ENCODE data around the gene FGGY.
"Not testable (repeated sequence)": the region's sequence is repeated elsewhere in the genome, so short reads cannot be mapped to it uniquely, and the experiment has no call there.

The FGGY gene

DNA sequence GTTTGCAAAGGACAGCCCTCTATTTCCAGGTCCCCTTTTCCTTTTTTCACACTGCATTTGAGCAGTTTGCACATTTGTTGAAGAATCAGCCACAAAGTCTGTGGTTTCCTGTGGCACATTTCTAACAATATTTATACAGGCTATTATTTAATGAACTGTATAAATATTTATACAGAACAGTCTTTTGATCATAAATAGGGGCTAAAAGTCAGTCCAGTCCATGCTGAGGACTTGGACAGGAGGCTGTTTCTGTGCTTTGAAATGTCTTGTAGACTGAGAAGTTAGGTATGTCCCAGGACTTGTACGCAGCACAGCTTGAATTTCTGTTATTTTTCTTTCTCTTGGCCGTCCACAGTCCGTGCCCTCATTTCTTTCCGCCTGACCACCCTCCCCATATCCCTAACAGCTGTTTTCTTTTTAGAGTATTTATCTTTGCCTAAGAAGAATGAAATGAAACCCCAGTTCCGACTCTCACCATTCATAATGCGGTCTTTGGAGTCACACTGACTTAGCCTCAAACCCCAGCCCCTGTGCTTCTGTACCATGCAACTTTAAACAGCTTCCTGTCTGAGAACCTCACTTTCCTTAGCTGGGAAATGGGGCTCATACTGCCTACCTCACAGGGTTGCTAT is 19.7 kb downstream of the FGGY start:
- DNase-seq, result no peak

DNA sequence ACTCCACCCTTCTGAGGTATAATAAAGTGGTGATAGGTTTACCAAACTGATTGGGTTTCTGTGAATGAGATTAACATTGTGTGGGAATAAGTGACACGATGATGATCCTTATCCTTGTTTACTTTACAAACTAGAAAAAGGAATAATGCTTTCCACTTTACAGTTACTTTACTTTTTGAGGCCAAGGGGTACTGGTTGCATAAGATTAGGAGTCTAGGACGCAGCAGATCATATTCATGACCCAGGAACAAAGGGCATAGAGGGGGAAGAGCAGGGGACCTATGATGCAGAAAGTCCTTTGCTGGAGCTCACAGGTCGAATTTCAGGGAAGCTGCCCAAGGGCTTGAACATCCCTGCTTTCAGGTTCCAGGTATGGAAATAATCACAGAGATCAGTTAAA is 20.4 kb downstream of the FGGY start:
- DNase-seq, result no peak

DNA sequence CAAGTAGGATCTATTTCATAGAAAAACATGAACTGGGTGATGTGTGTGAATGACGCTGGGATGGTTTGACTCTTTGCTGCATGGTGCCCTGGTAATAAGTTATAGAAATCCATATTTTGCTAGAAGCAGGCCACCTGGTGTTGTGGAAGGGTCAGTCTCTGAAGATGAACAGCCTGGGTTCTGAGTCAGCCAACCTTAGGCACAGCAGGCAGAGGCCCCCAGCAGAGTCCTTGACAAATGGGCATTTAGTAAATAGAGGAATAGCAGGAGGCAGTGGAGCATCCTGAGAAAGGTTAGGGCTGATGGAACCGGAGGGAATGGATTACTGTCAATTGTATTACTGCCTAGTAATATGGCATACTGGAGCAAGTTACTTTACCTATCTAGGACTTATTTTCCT is 20.9 kb downstream of the FGGY start:
- no peak for DNase-seq

DNA sequence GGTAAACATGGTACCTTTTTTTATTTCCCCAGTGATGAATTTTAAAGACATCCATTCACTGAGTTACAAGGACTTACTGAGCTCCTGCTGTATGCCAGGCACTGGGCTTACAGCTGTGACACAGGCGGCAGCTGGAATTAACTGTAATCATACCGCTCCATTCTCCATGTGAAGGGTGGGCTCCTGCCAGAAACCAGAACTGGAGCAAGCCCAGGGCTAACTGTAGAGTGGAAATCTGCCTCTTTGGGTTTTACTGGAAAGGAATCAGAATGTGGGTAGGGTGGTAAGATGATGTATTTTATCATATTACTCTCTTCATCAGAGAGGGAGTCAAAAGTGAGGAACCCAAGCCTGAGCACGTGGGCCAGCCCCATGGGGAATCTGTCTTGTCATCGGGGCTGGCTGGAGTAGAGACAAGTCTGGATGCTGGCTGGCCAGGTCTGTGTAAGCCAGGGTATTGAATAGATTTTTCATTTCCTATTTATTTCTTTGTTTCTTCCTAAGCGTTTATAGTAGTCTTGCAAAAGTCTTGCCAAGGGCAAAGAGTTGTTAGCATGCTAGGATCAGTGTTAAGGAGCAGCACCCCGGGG is 21.5 kb downstream of the FGGY start:
- no peak for DNase-seq

DNA sequence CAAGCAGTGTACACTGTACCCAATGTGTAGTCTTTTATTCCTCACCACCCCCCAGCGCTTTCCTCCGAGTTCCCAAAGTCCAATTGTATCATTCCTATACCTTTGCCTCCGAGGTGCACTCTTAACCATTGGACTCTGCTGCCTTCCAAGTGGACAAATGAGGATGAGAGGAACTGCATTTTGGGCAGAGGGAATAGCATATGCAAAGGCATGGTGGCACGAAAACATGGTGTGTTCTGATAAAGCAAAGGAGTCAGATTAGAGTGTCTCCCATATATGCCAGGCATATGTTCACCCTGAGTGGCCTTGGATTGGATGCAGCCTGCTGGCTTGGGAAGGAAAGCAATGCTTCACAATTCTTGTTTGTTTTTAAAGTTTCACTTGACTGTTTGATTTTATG is 25.5 kb downstream of the FGGY start:
- DNase-seq, result no peak

DNA sequence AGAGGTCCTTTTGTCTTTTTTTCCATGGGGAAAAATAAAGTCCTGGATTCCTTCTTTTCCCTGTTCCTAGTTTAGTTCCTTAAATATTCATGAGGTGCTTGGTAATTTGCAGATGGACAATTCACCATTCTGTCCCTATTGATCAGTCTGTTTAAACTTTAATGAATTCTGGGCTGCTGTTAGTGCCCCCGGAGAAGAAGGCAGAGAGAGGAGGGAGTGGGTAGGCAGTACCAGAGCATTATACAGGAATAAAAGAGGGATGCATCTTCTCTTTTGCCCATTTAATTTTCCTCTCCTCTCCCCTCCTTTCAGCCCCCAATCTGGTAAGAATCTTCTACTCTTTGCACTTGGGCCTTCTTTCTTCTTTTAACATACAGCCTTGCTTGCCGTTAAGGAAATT is 25.9 kb downstream of the FGGY start:
- DNase-seq, result no peak

DNA sequence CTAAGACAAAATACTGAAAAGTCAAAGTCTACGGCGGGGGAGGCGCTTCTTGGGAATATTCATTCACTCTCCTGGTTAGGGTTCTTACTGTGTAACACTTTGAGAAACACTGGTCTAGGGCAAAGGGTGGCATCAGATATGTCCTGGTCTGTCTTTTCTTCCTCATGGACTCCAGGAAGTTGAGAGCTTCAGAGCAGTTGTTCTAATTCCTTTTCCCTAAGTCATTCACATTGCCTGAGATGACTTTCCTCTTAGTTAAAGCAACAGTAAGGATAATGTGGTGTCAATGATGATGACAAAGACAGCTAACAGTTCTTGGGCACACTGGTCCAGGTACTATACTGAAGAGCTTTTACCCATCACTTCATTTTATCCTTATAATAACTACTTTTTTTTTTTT is 27.0 kb downstream of the FGGY start:
- DNase-seq, result no peak

DNA sequence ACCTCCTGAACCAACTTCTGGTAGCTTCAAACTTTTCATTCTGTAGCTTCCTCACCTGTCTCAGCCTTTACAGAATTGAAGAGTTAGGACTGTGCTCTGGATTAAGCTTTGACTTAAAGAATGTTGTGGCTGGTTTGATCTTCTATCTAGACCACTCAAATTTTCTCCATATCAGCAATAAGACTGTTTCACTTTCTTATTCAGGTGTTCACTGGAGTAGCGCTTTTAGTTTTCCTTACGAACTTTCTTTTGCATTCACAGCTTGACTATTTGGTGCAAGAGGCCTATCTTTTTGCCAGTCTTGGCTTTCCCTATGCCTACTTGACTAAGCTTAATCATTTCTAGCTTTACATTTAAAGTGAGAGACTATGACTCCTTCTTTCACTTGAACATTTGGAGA is 31.5 kb downstream of the FGGY start:
- no peak for DNase-seq

DNA sequence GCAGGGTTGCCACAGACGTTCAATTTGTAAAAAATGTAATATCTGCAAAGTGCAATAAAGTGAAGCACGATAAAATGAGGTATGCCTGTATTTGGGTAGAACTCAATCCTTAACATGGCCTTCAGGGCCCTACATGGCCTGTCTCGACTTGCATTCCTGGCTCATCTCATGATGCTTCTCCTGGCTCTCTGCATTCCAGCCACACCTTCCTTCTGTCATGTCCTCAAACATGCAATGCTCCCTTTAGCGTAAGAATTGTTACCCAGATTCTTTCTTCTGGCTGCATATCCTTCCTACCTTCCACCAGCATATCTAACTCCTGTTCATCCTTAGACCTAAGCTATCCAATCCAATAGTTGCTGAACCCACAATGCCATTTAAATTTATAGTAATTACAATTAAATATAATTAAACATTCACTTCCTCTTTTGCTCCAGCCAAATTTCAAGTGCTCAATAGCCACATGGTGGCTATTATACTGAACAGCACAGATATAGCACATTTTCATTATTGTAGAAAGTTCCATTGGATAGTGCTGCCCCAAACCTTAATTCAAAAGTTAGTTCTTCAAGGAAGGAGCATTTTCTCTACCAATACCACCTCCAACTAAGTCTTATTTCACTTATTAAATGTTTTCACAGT is 32.6 kb downstream of the FGGY start:
- no peak for DNase-seq

DNA sequence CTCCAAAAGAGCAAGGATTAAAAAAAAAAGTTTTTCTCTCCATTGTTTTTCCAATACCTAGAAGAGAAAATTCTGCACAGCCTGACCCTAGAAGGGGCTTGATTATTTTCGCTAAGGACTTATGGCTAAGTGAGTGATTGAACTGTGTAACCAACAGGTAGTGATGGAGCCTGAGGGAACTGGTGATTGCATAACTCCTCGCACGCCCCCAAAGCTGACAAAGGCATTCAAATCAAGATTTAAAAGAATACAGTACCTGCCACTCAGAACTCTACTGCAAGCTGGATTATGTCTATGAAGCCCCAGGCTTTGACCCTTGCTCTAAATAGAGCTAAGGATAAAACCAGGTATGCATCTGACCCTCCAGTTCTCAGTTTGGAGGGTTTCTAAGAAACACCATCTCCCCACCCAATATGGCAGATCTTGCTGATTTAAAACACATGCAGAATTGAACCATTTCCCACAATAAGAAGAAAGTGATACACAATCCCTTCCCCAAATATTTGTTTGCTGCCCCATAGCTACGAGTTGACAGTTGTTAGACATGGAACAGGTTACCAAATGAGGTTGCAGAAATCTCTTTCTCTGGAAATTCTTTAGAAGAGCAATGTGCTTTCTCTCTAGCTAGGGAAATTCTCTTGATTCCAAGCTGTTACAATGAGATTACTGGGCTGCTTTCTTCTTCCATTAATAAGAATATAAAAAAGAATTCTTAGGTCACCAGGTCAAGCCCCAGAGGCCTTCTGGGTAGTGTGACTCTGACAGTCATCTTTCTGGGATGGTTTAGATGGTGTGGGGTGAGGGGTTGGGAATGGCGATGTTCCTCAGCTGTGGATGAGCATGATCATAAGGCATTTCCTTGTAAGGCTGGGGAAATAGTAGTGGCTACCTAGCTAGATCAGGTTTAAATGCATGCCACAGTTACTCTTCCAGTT is 35.1 kb downstream of the FGGY start:
- DNase-seq, result no peak

DNA sequence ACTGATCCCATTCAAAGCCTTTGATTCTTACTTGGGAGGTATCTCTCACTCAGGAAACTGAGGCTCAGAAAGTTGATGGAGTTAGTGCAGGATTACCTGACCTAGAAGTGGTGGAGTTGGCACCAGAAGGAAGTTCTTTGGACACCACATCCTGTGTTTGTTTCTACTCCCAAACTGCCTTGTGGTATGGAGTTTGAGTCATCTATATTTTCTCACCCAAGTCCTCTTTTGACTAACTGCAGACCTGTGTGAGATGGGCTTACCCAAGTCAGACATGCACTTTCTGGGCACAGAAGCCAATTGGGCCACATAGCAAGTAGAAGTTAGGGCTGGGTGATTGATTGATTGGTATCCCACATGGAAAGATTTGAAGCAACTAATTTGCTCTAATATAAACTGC is 36.1 kb downstream of the FGGY start:
- no peak for DNase-seq

DNA sequence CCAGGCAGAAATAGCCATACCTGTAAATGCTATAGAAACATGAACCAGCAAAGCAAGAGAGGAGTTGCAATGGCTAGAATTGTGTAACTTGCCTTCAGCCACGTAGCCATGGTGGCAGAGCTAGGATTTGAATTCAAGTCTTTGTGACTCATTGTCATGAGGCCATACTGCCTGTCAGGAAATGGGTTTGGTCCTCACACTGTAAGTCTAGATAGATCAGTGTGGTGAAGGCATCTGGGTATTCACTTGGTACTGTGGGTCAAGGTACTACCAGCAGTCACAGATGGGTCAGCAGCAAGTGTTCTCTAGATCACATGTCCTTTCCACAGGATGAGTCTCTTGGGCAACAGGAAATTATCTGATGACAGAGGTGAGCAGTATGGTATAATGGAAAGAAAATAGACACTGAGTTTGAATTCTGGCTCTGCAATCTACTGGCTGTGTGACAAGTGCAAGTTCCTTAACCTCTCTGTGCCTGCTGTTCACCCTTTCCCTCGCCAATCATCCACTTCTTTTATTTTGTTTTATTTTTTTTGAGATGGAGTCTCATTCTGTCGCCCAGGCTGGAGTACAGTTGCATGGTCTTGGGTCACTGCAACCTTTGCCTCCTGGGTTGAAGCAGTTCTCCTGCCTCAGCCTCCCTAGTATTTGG is 36.9 kb downstream of the FGGY start:
- no peak for DNase-seq

DNA sequence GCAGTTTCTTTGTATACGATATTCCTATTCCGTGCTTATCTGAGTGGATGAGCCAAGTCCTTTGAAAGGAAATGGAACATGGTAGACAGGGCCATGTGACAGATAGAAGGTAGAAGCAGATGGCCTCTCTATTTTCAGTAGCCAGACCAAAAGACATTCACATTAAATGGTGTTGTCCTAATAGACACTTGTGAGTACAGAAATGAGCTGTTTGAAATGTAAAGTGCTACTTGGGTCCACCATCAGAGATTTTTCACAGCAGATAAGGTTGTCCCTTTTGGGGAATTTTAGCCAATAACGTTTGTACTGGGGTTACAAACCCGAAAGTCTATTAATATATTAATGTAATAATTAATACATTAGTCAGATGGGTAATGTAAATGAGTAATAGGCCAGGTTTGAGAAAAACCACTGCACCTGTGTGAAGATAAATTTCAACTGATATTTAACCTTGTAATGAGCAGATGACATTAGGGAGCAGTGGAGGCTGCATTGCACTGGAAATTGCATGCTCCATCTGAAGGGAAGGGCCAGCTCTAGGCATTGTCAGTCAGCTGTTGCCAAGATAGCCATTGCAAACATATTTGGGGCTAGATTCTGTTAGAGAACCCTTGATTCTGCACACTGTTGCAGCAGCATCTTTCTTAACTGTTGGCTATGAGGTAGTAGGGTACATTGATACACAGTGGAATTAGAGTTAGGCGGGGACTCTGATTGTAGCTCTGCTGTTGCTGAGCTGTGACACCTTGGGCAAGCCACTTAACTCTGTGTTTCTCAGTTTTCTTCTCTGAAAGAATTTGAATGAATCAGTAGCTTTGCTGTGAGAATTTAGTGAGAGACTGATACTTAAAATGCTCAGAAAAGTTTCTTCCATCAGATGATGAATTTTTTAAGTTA is 43.8 kb downstream of the FGGY start:
- DNase-seq, result no peak

DNA sequence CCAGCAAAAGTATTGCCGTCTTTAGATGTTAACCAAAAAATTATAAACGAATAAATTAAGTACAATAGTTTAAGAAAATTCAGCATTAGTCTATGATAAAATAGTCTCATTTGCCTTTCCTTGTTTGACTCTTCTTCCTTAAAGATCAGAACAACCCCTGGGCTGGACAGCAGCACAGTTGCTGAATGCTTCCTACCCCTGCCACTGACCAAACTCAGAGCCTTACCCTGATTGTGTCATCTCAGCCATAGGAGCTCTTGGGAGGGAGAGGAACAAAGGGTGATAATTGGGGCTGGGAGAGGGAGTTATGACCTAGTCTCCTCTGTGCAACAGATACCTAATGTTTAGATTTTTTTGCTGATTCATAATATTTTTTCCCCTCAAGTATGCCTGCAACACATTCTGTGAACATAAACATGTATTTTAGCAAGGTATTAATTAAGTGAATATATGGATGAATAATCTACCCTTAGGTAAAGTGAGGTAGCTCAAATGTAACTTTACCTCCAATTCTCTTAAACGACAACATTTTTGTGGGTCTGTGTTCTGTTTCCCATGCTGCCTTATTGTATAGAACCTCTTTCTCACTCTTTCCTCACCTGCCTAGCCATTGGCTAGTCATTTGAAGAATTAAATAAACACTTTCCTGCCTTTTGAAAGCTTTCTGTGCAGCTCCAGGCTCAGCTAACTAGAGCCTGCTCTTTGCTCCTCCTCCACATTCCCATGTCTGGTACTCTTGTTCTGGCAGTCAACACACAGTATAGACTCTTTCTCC is 46.1 kb downstream of the FGGY start:
- no peak for DNase-seq

DNA sequence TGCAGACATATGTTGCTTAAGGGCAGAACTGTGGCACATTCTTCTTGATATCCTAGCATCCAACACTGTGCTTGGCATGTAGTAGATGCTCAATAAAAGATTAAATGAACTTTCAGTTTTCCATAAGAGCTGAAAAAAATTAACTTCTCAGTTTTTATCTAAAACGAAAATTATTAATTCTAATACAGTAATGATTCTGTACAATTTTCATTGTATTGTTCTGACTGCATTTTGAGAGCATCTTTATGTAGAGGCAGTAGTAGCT is 46.6 kb downstream of the FGGY start:
- DNase-seq, result no peak

DNA sequence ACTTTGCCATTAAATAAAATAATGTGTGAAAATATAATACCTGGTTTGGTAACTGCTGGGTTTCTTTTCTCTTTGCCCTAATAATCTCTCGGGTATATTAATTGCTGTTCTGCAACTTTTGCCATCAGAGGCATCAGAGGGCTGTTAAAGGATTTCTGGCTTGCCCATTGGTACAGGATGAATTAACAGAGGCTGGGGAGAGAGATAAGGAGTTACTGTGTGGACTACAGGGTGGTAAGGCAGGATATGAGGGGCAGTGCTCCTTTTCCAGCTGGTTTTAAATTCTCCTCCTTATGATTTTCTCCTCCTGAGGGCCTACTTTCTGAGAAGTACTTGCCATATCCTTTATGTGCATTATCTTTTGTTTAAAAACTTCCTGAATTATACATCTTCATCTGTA is 48.3 kb downstream of the FGGY start:
- no peak for DNase-seq

DNA sequence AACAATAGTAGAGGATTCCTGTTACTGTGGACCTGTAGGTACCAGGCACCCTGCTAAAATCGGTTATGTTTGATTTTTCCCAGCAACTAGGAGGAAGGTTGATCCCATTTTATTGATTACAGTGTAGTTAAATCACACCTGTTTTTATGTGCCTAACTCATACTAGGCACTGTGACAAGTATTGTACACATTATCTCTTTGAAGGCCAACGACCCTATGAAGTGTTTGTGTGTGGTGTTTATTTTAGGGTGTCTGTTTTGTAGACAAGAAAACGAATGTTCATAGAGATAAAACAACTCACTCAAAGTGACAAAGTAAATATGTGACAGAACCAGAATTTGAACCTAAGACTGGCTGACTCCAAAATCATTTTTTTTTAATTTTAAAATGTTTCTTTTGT is 49.5 kb downstream of the FGGY start:
- no peak for DNase-seq

DNA sequence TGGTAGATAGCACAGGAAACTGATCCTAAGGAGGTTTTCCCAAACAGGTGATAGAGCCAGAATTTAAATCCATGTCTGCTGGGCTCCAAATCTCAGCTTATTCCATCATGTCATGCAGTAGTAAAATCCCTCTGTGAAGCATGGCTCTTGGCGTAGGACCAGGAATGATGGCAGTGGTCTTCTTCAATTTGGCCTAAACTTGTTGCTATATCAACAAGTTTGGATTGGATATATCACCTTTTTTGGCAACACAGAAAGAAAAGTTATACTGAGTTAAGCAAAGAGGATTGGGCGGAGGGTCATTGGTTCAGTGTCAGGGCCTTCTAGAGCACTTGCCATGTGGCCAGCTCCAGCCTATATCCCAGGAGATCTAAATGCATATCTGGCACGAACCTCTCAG is 52.2 kb downstream of the FGGY start:
- DNase-seq, result no peak

DNA sequence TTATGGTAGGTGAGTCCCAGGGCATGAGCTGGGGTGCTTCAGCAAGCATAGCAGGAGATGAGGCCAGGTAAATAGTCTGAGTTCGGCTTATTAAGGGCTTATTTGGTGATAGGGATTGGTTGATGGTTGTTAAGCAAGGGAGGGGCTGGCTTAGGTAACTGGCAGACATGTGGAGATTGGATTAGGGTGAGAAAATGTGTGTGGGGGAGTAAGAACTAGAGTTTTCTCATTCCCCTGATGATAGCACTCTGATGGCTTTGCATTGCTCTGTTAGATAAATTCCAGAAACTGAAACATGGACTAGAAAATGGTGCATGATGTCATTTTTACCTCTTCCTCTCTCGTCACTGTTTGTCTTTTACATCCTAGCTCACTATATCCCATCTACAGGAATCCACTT is 53.6 kb downstream of the FGGY start:
- no peak for DNase-seq

DNA sequence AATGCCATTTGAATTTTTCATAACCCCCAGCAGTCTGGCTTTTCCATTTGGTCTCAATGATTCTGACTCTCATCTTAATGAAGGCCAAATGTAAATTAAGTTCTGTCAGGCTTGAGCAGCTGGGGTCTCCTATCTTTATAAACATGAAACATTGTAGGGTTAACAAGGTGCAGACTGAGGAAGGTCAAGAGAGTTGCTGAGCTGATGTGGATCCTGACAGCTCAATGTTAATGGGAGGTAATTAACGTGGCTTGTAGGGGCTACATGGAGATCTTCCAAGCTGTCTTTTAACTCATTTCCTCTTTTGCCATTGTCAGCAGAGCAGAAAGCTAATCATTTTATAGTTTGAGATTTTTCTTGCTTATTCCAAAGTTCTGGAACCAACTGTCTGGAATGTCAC is 55.2 kb downstream of the FGGY start:
- DNase-seq, result no peak

DNA sequence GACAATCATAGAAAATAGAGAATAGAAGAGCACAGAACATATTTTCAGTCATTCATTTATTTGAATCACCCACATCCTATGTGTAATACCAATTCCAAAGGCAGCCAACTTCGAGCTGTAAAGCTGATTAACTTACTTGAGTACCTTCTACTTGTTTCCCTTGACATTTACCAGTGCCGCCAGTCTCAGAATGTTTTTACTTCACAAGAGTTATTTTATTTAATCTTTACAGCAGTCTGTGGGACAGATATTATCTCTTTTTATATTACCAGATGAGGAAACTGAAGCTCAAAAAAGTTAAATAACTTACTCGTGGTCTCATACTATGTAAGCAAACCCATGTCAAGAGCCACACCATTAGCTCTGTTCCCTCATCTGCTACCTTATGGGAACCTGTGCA is 56.6 kb downstream of the FGGY start:
- no peak for DNase-seq

DNA sequence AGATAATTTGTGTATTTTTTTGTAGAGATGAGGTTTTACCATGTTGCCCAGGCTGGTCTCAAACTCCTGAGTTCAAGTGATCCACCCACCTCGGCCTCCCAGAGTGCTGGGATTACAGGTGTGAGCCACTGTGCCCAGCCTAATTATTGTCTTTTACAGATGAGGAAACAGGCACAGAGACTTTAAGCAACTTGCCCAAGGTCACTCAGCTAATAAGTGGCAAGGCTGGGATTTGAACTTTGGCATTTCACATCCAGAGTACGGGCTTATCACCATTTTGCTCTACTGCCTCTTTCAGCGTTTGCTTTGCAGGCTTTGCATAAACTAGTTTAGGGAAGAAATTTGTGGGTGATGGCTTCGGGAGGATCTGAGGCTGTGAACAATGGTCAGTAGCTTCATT is 57.3 kb downstream of the FGGY start:
- not testable (repeated sequence) for DNase-seq

Measured in NCI-H1048 (cell line).